AG10803 (cell line): ENCODE results near the gene COL25A1.
A peak's percentile ranks its signal among the peaks of the same experiment; 100 is the strongest.
"Not testable (repeated sequence)": the region's sequence is repeated elsewhere in the genome, so short reads cannot be mapped to it uniquely, and the experiment has no call there.

Experiments used
- DNase-seq: peaks from one replicate; pipeline ENCODE4 v3.0.0; 2010; ENCODE audit warnings: low read depth
- H3K4me3 ChIP-seq: 2 replicates; pipeline ENCODE4 v1.5.1; 2011; ENCODE audit warnings: mild to moderate bottlenecking, low read length, control low read depth
- TF ChIP-seq, protein P1 (sequence below): conservative IDR thresholded peaks from 2 replicates; pipeline ENCODE4 v1.5.1; 2011; ENCODE audit warnings: mild to moderate bottlenecking, low read length, control low read depth, inconsistent platforms

Gene COL25A1

DNA sequence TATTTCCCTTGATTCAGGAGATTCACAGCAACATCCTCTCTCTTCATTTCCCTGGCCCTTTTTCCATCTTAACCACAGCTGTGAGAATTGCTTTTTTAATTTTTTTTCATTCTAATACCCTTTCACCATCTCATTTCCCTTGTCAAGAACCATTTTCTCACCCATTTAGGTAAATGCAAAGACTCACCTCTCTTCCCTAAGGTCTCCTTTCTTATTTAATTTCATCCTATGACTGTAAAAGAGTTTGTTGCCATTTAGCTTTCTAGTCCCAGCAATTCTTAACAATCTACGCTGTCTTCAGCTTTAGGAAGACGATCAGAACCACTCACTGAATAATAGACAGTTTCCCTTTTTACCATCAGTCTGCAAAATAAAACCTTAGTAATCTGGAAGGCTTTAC is 298.5 kb downstream of the COL25A1 start:
- TF ChIP-seq, protein P1, sequence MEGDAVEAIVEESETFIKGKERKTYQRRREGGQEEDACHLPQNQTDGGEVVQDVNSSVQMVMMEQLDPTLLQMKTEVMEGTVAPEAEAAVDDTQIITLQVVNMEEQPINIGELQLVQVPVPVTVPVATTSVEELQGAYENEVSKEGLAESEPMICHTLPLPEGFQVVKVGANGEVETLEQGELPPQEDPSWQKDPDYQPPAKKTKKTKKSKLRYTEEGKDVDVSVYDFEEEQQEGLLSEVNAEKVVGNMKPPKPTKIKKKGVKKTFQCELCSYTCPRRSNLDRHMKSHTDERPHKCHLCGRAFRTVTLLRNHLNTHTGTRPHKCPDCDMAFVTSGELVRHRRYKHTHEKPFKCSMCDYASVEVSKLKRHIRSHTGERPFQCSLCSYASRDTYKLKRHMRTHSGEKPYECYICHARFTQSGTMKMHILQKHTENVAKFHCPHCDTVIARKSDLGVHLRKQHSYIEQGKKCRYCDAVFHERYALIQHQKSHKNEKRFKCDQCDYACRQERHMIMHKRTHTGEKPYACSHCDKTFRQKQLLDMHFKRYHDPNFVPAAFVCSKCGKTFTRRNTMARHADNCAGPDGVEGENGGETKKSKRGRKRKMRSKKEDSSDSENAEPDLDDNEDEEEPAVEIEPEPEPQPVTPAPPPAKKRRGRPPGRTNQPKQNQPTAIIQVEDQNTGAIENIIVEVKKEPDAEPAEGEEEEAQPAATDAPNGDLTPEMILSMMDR = no peak
- no peak for DNase-seq
- no peak overlapping the region for H3K4me3 ChIP-seq

DNA sequence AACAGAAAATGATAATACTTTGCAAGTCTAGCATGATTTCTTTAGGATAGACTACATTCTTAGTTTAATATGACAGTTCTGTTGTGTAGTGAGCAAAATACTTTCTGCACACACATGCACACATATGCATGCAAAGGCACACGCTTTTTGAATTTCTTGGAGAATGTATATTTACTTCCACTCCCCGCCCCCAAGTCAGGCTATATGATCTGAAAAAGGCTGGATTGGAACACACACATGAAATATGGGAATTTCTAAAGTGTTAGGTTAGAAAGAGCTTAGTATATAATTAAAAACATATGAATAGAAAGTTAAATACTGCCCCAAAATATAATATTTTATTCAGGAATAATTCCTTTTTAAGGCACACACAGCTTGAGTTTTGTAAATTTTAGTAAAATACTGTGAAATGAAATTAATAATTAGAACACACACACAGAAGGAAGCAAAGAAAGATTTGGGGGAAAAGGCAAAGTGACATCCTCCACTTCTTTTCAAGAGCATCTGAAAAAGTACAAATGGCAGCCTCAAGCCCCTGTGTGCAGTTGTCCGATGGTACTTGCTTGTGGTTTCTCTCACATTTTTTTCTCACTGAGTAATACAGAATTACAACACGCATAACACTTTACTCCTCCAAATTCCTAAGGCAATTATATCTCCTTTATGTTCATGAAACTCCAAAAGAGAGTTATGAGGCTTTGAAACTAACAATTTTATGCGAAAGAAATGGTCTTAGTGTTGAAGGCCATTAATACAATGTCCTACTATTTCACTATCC is 310.7 kb downstream of the COL25A1 start:
- TF ChIP-seq, protein P1 = no peak
- H3K4me3 ChIP-seq = no peak overlapping the region
- DNase-seq = peak; percentile 80

DNA sequence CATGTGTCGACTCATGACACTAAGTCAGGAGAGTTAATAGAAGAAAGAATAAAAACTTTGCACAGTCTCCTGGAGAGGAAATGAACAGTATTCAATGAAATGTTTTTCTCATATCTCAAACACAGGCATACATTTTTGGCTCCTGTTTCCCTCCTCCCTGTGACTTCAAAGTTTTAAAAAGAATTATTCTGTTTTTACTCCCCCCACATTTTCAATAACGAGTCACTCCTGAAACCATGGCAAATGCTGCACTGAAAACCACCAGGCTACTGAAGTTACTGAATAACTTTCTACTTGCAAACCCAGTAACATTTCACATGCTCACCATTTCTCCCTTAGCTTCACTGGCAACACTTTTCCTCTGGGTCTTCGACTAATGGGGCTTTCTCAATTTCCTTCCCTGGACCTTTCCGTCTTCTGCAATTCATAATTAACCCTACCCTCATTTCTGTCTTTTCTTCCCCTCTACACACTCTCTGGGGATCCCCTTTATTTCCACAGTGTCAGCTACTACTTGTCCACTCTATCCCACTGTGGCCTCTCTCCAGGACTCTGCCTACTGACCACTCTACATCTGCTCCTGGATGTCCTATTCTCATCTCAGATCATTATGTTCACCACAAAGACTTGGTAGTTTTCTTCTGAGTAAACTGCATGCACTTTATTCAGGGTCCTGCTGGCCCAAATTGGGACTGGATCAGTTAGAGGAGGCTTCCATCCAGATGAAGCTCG is 313.8 kb downstream of the COL25A1 start:
- TF ChIP-seq, protein P1 = no peak
- DNase-seq = peak; percentile 56
- no peak overlapping the region for H3K4me3 ChIP-seq

DNA sequence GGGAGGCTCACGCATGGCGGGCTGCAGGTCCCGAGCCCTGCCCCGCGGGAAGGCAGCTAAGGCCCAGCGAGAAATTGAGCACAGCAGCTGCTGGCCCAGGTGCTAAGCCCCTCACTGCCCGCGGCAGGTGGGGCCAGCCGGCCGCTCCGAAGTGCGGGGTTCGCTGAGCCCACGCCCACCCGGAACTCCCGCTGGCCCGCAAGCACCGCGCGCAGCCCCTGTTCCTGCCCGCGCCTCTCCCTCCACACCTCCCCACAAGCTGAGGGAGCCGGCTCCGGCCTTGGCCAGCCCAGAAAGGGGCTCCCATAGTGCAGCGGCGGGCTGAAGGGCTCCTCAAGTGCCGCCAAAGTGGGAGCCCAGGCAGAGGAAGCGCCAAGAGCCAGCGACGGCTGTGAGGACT is 318.0 kb downstream of the COL25A1 start:
- DNase-seq, H3K4me3 ChIP-seq: not testable (repeated sequence)

DNA sequence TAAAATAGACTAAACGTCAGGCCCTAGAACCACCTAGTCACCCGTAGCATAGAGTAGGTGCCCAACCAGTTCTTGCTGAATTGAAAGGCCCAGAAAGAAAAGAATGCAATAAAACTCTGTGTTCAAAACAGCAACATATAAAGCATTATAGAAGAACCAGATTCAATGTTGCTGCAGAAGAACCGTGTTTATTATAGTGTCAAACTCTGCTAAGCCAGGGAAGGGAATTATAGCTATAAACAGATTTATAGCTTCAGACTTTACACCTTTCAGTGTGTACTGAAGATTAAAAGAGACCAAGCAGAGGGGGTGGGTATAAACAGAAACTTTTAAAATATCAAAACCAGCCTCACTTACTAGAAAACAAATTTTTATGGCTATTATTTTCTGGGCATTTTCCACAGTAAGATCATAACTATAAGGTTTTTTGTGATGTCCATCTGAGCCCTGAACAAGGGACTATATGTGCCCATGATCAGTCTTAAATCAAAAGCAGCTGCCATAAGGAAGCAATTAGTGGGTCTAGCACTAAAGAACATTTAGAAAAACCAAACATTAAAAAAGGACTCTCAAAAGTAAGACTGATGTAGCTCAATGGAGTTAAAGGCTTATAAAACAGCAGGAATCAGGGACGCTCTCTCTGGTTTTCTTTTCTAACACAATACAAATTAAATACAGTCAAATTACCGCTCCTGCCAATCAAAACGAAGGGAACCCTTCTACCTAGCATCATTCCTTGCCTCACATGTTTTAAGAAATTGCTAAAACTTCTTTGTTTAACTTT is 319.9 kb downstream of the COL25A1 start:
- H3K4me3 ChIP-seq = no peak overlapping the region
- TF ChIP-seq, protein P1 = no peak
- DNase-seq = peak; percentile 23

DNA sequence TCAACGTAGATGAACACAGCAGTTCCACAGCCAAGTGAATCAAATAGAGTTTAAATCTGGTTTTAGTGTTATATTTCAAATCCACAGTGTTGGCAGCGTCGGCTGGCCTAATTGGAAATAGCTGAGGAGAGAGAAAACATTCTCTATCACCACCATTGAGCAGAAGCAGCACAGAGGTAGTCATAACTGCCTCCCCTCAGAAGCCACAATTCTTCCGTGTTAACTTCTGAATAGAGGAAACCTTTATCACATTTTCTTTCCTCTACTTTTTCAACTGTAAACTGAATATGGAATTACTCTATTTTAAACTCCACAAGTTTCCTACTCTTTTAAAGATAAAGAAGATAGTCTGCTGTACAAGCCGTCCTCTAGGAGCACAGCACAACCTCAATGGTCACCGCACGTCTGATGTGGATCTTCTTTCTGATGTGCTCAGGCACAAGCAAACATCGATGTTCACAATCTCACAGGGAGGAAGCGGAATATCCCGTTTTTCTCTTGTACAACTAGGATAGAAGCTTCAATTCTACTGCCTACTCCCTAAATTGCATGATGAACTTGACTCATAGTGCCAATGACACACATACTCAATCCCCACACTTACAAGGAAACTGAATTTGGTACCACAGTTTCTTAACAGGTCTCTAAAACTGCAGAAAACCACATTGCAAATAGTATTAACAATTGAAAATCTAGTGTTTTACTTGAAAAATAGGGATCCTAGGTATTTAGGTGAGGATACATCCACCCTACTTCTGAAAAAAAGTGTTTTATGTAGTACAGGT is 321.8 kb downstream of the COL25A1 start:
- no peak overlapping the region for H3K4me3 ChIP-seq
- TF ChIP-seq, protein P1 = no peak
- DNase-seq = no peak

DNA sequence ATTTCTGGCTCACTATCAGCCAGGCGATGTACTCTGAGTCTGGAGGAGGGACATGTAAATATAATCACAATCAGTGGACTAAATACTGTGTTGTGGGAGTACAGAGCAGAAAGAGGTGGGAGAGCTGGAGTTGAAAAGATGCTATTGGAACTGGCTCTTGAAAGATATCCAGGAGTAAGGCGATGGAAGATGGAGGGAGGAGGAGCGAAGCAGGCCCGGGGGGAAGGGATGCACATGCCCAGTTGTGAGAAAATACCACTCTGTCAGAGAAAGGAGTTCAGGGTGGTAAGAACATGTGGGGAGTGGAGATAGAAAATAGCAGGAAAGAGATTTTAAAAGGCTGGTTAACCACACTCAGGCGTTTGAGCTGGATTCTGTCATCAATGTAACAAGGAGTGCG is 322.7 kb downstream of the COL25A1 start:
- TF ChIP-seq, protein P1 = no peak
- H3K4me3 ChIP-seq = no peak overlapping the region
- DNase-seq = no peak
